Endothelial cell (in vitro differentiated cells): ENCODE measurements around the gene RUFY3. TPM values are rescaled to one million over a fixed set of nuclear protein-coding genes. Genes with fewer than 3 reads are reported as not detected.

Source experiments
- DNase-seq: peaks from one replicate; pipeline ENCODE4 v3.0.0; 2021; ENCODE audit warnings: low spot score
- H3K27ac Mint-ChIP-seq: one replicate; pipeline ENCODE4 v1.8.0; 2021; ENCODE audit warnings: mixed read lengths, inconsistent platforms; ENCODE audit not compliant: unreplicated experiment
- H3K27me3 Mint-ChIP-seq: one replicate; pipeline ENCODE4 v1.8.0; 2021; ENCODE audit warnings: mild to moderate bottlenecking, moderate library complexity, mixed read lengths, inconsistent platforms; ENCODE audit not compliant: unreplicated experiment
- H3K36me3 Mint-ChIP-seq: one replicate; pipeline ENCODE4 v1.8.0; 2021; ENCODE audit warnings: mild to moderate bottlenecking, low read depth, mixed read lengths, inconsistent platforms; ENCODE audit not compliant: unreplicated experiment
- H3K4me1 Mint-ChIP-seq: one replicate; pipeline ENCODE4 v1.8.0; 2021; ENCODE audit warnings: mild to moderate bottlenecking, mixed read lengths, inconsistent platforms; ENCODE audit not compliant: unreplicated experiment
- H3K4me3 Mint-ChIP-seq: one replicate; pipeline ENCODE4 v1.8.0; 2021; ENCODE audit warnings: mild to moderate bottlenecking, mixed read lengths, inconsistent platforms; ENCODE audit not compliant: unreplicated experiment
- H3K9me3 Mint-ChIP-seq: one replicate; pipeline ENCODE4 v1.8.0; 2021; ENCODE audit warnings: mixed read lengths, inconsistent platforms; ENCODE audit not compliant: unreplicated experiment
- long read RNA-seq: library from polyadenylated mRNA; unstranded; transcript quantifications from one replicate; pipeline ENCODE4 v2.0.0, GENCODE V29; 2020; ENCODE audit not compliant: unreplicated experiment
- total RNA-seq: library from RNA; stranded (reverse); fragmentation: NEBNext Ultra II Directional; extraction: Animal tissue kit (Norgen Biotek cat#: 25700); gene quantifications from one replicate; pipeline ENCODE4 v1.2.1, GENCODE V29; 2021; ENCODE audit not compliant: unreplicated experiment
- TF ChIP-seq, protein P1 (sequence below): fragments of 200-600 bp; sonication (generic); IDR thresholded peaks from one replicate; pipeline ENCODE4 v1.5.0; 2021; ENCODE audit warnings: antibody characterized with exemption; ENCODE audit not compliant: unreplicated experiment

Gene RUFY3
- total RNA-seq = 72.6 TPM
- long read RNA-seq, partial matches to known transcripts = 0 of 2 reads
- long read RNA-seq, other reads (novel, unspliced or antisense) = 2 of 2 reads

DNA sequence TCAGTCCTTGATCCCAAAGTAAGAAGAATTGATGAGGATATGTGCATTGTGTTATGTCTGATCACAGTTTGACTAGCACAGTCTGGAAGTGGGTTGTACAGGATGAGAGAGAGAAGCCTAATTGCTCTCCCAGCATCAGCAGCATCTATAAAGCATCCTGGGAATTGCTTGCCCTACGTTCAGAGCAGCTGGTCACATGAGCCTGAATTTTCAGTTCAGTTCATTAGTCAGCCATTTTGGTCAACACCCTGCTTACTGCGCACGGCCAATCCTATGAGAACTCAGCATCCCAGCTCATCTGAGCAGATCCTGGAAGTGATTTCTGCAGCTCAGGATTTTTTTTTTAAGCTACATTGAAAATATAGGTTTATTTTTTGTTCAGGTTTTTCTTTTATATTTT is at the start of gene RUFY3:
Gene RUFY3 (plus strand): TSS at position 218 of the 400 bp plus-strand sequence. CDS start 610 bp downstream, outside the sequence.
- no peak within 1 kb of the TSS for H3K27ac Mint-ChIP-seq
- H3K9me3 Mint-ChIP-seq = no peaks in the 10 kb centered on the region
- H3K36me3 Mint-ChIP-seq = no peaks in the 10 kb centered on the region
- H3K27me3 Mint-ChIP-seq = no peaks in the 10 kb centered on the region
- TF ChIP-seq, protein P1, sequence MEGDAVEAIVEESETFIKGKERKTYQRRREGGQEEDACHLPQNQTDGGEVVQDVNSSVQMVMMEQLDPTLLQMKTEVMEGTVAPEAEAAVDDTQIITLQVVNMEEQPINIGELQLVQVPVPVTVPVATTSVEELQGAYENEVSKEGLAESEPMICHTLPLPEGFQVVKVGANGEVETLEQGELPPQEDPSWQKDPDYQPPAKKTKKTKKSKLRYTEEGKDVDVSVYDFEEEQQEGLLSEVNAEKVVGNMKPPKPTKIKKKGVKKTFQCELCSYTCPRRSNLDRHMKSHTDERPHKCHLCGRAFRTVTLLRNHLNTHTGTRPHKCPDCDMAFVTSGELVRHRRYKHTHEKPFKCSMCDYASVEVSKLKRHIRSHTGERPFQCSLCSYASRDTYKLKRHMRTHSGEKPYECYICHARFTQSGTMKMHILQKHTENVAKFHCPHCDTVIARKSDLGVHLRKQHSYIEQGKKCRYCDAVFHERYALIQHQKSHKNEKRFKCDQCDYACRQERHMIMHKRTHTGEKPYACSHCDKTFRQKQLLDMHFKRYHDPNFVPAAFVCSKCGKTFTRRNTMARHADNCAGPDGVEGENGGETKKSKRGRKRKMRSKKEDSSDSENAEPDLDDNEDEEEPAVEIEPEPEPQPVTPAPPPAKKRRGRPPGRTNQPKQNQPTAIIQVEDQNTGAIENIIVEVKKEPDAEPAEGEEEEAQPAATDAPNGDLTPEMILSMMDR = no peak
- H3K4me3 Mint-ChIP-seq = peak within 1 kb of the TSS; percentile 25
- no peak for DNase-seq
- peaks cover 13% of the 10 kb centered on the region for H3K4me1 Mint-ChIP-seq

- H3K36me3 Mint-ChIP-seq = no peaks in the 10 kb centered on the region
- H3K27ac Mint-ChIP-seq = no peak overlapping the region
- H3K9me3 Mint-ChIP-seq = no peaks in the 10 kb centered on the region
- DNase-seq = no peak
- H3K27me3 Mint-ChIP-seq = no peaks in the 10 kb centered on the region
- no peak overlapping the region for H3K4me3 Mint-ChIP-seq
- TF ChIP-seq, protein P1 = no peak
- peaks cover 20% of the 10 kb centered on the region for H3K4me1 Mint-ChIP-seq
These were observed 47.6 kb upstream of the RUFY3 start for GRCh38 chr4:70674191-70674590.

DNA sequence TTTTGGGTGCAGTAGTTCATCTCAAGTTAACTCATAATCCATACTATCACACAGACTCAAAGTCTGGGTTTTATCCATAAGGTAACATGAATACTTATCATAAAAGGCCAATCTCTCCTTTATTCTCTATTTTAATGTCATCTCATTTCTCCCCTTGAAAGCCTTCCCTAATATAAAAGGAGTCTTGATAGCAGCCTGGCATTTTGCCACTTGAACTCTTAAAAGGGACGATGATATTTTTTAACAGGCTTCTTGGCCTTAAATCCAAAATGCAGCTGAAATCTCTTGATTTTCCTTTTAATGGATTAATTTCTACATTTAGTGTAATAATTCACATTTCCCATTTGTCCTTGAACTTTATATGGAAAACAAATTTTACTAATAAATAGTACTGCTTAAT is 47.0 kb upstream of the RUFY3 start:
- Mint-ChIP-seq H3K36me3 (no peaks in the 10 kb centered on the region), H3K4me3 (no peak overlapping the region), H3K4me1 (peaks cover 20% of the 10 kb centered on the region), H3K9me3 (no peaks in the 10 kb centered on the region), H3K27me3 (no peaks in the 10 kb centered on the region), H3K27ac (no peak overlapping the region)
- no peak for DNase-seq
- TF ChIP-seq, protein P1 = no peak

GRCh38 chr4:70676554-70677090 is 45.1 kb upstream of the RUFY3 start:
- DNase-seq = no peak
- TF ChIP-seq, protein P1 = no peak
- Mint-ChIP-seq H3K27ac (no peak overlapping the region), H3K36me3 (no peaks in the 10 kb centered on the region), H3K27me3 (peaks cover 2% of the 10 kb centered on the region), H3K4me1 (peaks cover 20% of the 10 kb centered on the region), H3K9me3 (no peaks in the 10 kb centered on the region), H3K4me3 (no peak overlapping the region)

DNA sequence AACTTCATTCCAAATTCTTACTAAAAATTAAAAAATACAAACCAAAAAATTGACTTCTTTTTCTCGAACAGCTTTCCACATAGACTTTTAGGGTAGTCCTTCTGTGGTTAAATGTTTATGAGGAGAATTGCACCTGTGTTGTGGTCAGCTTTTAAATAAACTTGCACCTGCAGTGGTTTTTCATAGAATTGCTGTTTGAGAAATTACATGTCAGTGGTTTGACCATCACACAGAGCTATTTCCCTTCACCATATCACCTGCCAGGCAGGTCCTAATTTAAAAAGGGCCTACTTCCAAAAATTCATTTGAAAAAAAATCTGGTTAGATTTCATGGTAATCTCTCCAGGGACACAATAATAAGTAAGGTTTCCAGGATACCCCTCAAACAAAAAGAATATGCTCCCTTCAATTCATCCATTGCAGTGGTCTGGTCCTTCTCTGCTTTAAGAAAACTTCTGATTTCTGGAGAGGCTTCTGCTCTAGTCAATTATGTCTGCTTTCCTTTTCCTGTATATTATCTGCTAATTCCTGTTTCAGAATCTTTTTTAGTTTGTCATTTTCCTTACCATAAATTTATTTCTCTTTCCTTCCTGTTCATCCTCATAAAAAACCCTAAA is 43.3 kb upstream of the RUFY3 start:
- H3K4me3 Mint-ChIP-seq = no peak overlapping the region
- no peaks in the 10 kb centered on the region for H3K9me3 Mint-ChIP-seq
- H3K4me1 Mint-ChIP-seq = peaks cover 20% of the 10 kb centered on the region
- peaks cover 2% of the 10 kb centered on the region for H3K27me3 Mint-ChIP-seq
- TF ChIP-seq, protein P1 = no peak
- H3K36me3 Mint-ChIP-seq = no peaks in the 10 kb centered on the region
- no peak overlapping the region for H3K27ac Mint-ChIP-seq
- no peak for DNase-seq
